HUES6 (cell line): ENCODE measurements around the gene FRYL.

Experiments
- H3K27ac ChIP-seq: 2 replicates; pipeline ENCODE4 v1.7.0; 2013; ENCODE audit warnings: low read depth, mild to moderate bottlenecking, low read length, inconsistent platforms
- H3K27me3 ChIP-seq: 2 replicates; pipeline ENCODE4 v1.6.1; 2013; ENCODE audit warnings: low read length; ENCODE audit not compliant: control insufficient read depth, insufficient read depth
- H3K36me3 ChIP-seq: 2 replicates; pipeline ENCODE4 v1.6.1; 2013; ENCODE audit warnings: low read length; ENCODE audit not compliant: control insufficient read depth, insufficient read depth
- H3K4me1 ChIP-seq: 2 replicates; pipeline ENCODE4 v1.6.1; 2013; ENCODE audit warnings: low read length; ENCODE audit not compliant: control insufficient read depth, insufficient read depth
- H3K4me3 ChIP-seq: 2 replicates; pipeline ENCODE4 v1.5.1; 2013; ENCODE audit warnings: low read depth, low read length
- H3K9ac ChIP-seq: one replicate; pipeline ENCODE4 v1.6.1; 2013; ENCODE audit warnings: mild to moderate bottlenecking, low read length
- H3K9me3 ChIP-seq: 2 replicates; pipeline ENCODE4 v1.6.1; 2013; ENCODE audit warnings: low read depth, low read length; ENCODE audit not compliant: control insufficient read depth, insufficient read depth

FRYL gene

GRCh38 chr4:48673537-48673936, 106.5 kb downstream of the FRYL start:
- Histone ChIP-seq H3K27me3 (no peaks in the 10 kb centered on the region), H3K27ac (no peak overlapping the region), H3K36me3 (no peaks in the 10 kb centered on the region), H3K4me3 (no peak overlapping the region), H3K4me1 (peaks cover 7% of the 10 kb centered on the region), H3K9ac (no peak overlapping the region), H3K9me3 (no peaks in the 10 kb centered on the region)

- Histone ChIP-seq H3K36me3 (no peaks in the 10 kb centered on the region), H3K9me3 (no peaks in the 10 kb centered on the region), H3K4me1 (peaks cover 7% of the 10 kb centered on the region), H3K27ac (no peak overlapping the region), H3K4me3 (no peak overlapping the region), H3K9ac (no peak overlapping the region), H3K27me3 (no peaks in the 10 kb centered on the region)
These were observed 109.5 kb downstream of the FRYL start for GRCh38 chr4:48670587-48670986.

GRCh38 chr4:48669086-48669485, 111.0 kb downstream of the FRYL start:
- Histone ChIP-seq H3K36me3 (no peaks in the 10 kb centered on the region), H3K27me3 (no peaks in the 10 kb centered on the region), H3K4me3 (no peak overlapping the region), H3K9ac (no peak overlapping the region), H3K27ac (no peak overlapping the region), H3K9me3 (no peaks in the 10 kb centered on the region), H3K4me1 (peaks cover 9% of the 10 kb centered on the region)

- H3K27ac ChIP-seq, result no peak overlapping the region
These were observed 111.6 kb downstream of the FRYL start for GRCh38 chr4:48668254-48669017.

GRCh38 chr4:48667148-48667547, 112.9 kb downstream of the FRYL start:
- Histone ChIP-seq H3K4me1 (peaks cover 6% of the 10 kb centered on the region; the same call in 1 of the 2 replicates), H3K9ac (no peak overlapping the region), H3K4me3 (no peak overlapping the region), H3K27me3 (no peaks in the 10 kb centered on the region), H3K27ac (no peak overlapping the region), H3K36me3 (no peaks in the 10 kb centered on the region), H3K9me3 (no peaks in the 10 kb centered on the region)

More at GRCh38 chr4:48668254-48669017, 111.6 kb downstream of the FRYL start:
- H3K9me3 ChIP-seq, result no peaks in the 10 kb centered on the region
- H3K27me3 ChIP-seq, result no peaks in the 10 kb centered on the region
- H3K4me3 ChIP-seq, result no peak overlapping the region
- H3K4me1 ChIP-seq, result peaks cover 10% of the 10 kb centered on the region
- H3K36me3 ChIP-seq, result no peaks in the 10 kb centered on the region
- H3K9ac ChIP-seq, result no peak overlapping the region

- Histone ChIP-seq H3K9ac (no peak overlapping the region), H3K4me1 (peaks cover 4% of the 10 kb centered on the region; the same call in 1 of the 2 replicates), H3K27ac (no peak overlapping the region), H3K27me3 (no peaks in the 10 kb centered on the region), H3K4me3 (no peak overlapping the region), H3K36me3 (no peaks in the 10 kb centered on the region), H3K9me3 (no peaks in the 10 kb centered on the region)
These were observed 114.4 kb downstream of the FRYL start for GRCh38 chr4:48665555-48666186.

- H3K9ac ChIP-seq, result no peak overlapping the region
- H3K4me1 ChIP-seq, result peaks cover 4% of the 10 kb centered on the region; the same call in 1 of the 2 replicates
- H3K4me3 ChIP-seq, result no peak overlapping the region
- H3K27ac ChIP-seq, result no peak overlapping the region
- no peaks in the 10 kb centered on the region for H3K9me3 ChIP-seq
- H3K27me3 ChIP-seq, result no peaks in the 10 kb centered on the region
- no peaks in the 10 kb centered on the region for H3K36me3 ChIP-seq
These were observed 115.1 kb downstream of the FRYL start for GRCh38 chr4:48664938-48665337.

GRCh38 chr4:48661391-48661790, 118.7 kb downstream of the FRYL start:
- Histone ChIP-seq H3K27ac (no peak overlapping the region), H3K4me1 (peaks cover 4% of the 10 kb centered on the region; the same call in 1 of the 2 replicates), H3K9me3 (no peaks in the 10 kb centered on the region), H3K9ac (no peak overlapping the region), H3K36me3 (no peaks in the 10 kb centered on the region), H3K4me3 (no peak overlapping the region), H3K27me3 (no peaks in the 10 kb centered on the region)

- Histone ChIP-seq H3K9me3 (no peaks in the 10 kb centered on the region), H3K4me1 (peaks cover 4% of the 10 kb centered on the region; the same call in 1 of the 2 replicates), H3K27ac (no peak overlapping the region), H3K36me3 (no peaks in the 10 kb centered on the region), H3K9ac (no peak overlapping the region), H3K27me3 (no peaks in the 10 kb centered on the region), H3K4me3 (no peak overlapping the region)
These were observed 119.7 kb downstream of the FRYL start for GRCh38 chr4:48660347-48660746.

- no peak overlapping the region for H3K9ac ChIP-seq
- 0 out of 2 replicates have a peak, but pooled peaks cover 3% of the 10 kb centered on the region for H3K4me1 ChIP-seq
- no peaks in the 10 kb centered on the region for H3K27me3 ChIP-seq
- H3K4me3 ChIP-seq, result no peak overlapping the region
- H3K36me3 ChIP-seq, result no peaks in the 10 kb centered on the region
- no peaks in the 10 kb centered on the region for H3K9me3 ChIP-seq
- H3K27ac ChIP-seq, result no peak overlapping the region
These were observed 125.9 kb downstream of the FRYL start for GRCh38 chr4:48654015-48654664.
